Measurements from ENCODE around the gene POMP.
A peak's percentile ranks its signal among the peaks of the same experiment; 100 is the strongest.

Gene POMP, protein sequence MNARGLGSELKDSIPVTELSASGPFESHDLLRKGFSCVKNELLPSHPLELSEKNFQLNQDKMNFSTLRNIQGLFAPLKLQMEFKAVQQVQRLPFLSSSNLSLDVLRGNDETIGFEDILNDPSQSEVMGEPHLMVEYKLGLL

DNA sequence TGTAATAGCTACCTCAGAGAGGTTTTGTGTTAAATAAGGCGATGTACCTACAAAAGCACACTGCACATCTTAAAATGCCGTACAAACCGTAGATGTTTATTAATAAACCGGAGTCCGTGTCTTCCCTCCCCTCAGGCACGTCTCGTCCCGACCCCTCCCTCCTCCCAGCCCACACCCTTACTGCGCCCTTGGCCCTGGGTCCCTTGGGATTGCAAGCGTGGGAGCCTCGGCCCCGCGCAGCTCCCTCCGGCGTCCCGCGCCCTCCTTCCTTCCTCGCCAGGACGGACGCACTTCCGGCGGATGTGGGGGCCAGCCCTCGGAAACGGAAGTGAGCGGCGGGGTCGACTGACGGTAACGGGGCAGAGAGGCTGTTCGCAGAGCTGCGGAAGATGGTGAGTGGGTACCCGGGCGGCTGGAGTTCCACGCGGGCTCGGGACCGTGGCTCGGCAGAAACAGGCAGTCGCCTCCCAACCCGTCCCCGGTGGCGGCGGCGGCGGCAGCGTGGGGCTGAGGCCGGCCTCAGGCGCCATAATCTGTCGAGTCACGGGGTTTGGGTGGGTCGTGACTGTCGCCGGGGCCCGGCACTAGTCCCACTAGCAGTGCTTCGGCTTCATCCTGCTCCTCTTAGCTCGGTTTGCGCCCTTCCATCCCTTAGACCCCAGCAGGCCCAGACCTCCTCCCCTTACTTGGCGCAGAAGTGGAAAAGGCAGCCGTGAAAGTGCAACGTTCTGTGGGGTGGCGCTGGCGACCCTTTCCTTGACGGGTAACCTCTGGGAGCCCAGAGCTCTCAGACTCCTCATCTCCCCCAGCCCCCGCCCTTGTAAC lies at the start of gene POMP:
Gene POMP (plus strand): TSS at position 335 of the 825 bp plus-strand sequence. CDS start 55 bp downstream, at position 390.
- peak; percentile 88 for DNase-seq

DNA sequence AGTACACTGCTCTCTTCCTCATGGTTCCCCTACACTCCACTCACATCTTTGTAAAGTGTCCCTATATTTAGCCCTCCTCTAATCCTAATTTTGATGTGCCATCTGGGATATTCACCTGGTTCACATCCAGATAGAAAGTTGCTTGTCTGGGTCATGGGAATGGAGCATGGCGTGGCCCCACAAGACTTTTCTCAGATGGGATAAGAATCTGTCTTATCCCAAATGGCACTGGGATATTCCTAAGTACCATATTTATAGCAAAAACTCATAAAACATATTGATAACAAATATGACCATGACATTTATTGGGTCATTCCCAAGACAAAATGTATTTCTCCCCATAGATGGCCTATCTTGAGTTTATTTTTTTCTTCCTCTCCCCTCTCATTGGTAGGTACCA lies 49.5 kb upstream of the POMP start:
- DNase-seq = no peak

DNA sequence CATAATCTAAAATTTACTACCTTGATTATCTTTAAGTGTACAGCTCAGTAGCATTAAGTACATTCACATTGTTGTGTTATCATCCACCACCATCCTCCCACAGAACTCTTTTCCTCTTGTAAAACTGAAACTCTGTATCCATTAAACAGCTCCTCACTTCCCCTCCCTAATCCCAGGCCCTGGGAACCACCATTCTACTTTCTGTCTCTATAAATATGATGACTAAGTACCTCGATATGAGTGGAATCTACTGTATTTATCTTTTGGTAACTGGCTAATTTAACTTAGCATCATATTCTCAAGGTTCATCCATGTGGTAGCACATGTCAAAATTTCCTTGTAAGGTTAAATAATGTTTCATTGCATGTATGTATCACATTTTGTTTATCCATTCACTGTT lies 49.0 kb upstream of the POMP start:
- no peak for DNase-seq

DNA sequence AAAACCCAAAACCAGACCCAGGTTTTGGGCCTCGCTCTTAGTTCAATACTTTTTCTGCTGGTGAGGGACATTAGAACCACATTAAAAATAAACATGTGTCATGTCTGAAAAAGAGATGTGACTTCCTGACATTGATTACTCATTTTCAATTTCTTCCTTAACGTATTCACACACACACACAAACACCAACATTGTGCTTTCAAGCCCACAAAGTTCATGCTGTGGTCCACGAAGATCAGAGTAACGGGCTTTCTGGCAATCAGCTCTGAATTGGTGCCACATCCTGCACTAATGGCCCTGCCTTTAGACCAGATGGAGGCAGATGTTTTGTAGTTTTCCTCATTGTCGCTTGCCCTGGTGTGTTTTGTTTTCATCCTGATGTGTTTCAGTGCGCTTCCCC lies 47.9 kb upstream of the POMP start:
- no peak for DNase-seq

DNA sequence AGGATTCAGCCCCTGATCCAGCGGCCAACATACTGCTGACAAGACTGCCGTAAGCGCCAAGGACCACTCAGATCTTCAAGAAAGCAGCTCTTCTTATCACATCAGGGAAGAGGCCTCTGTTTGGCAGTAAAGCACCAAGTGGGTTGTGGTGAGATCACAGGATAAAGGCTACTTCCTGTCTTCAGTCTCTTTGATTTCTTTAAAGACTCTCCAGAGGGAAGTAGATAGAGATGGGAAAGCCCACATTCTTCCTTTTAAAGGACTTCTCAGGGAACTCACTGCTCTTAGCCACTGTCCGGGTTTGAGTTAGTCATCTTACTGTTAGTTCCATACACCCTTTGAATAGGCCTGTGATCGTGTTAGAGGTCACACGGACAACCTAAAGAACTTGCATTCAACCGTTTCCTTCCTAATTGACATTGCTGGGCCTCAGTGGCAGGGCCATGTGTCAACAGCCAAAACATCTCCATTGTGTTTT lies 47.2 kb upstream of the POMP start:
- DNase-seq = no peak

DNA sequence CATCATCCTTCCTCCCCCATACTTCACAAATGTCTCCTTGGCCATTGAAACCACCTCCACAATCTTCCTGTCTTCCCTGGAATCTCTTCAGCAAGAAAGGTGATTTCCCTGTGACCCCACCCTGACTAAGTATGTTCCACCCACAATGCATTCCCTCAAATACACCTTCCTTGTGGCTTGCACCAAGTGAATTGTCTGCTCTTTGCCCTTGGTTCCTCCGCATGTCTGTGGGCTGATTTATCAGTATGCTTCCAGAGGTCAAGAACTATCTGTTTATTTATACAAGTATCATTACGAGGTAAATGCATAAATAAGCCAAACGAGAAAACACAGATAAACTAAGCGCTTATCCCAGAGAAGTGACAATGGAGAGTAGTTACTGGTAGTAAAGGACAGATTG lies 45.4 kb upstream of the POMP start:
- DNase-seq = no peak

DNA sequence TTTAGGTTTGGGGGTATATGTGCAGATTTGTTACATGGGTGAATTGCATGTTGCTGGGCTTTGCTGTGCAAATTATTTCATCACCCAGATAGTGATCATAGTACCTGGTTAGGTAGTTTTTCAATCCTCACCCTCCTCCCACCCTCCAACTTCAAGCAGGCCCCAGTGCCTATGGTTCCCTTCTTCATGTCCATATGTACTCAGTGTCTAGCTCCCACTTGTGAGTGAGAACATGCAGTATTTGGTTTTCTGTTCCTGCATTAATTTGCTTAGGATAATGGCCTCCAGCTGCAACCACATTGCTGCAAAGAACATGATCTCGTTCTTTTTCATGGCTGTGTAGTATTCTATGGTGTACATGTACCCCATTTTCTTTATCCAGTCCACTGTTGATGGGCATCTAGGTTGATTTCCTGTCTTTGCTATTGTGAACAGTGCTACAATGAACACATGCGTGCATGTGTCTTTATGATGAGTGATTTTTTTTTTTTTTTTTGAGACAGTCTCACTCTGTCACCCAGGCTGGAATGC lies 42.9 kb upstream of the POMP start:
- DNase-seq = no peak

DNA sequence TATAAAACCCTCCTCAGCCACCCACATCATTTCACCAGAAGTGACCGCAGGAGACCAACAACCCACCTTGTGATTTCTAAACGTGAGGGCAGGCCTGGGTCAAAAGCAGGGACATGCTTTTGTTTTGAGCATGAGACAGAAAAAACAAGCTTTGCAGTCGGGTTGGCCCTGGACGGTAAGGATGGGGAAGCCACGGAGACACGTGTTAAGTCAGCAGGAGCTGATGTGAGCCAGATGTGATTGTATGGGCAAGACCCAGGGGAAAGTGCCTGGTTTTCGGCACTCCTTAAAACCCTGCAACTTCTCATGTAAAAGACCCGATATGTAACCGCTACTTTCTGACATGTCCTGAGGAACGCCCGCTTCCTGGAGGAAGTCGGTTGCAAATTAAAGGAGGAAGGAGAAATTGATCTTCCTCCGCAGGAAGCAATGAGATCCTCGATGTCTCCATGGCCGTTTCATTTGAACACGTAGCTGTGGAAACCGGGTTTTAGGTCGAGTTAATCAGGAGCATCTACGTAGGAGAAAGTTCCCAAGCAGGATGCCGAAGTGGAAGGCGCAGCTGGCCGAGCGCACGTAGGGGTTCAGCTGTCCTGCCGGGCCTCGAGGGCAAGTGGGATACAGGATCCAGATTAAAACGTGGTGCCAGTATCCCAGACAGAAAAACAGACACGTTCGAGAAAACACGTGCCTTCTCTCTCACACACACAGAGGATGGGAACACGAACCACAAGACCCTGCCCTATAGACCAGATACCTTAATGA lies 40.5 kb upstream of the POMP start:
- DNase-seq = no peak

DNA sequence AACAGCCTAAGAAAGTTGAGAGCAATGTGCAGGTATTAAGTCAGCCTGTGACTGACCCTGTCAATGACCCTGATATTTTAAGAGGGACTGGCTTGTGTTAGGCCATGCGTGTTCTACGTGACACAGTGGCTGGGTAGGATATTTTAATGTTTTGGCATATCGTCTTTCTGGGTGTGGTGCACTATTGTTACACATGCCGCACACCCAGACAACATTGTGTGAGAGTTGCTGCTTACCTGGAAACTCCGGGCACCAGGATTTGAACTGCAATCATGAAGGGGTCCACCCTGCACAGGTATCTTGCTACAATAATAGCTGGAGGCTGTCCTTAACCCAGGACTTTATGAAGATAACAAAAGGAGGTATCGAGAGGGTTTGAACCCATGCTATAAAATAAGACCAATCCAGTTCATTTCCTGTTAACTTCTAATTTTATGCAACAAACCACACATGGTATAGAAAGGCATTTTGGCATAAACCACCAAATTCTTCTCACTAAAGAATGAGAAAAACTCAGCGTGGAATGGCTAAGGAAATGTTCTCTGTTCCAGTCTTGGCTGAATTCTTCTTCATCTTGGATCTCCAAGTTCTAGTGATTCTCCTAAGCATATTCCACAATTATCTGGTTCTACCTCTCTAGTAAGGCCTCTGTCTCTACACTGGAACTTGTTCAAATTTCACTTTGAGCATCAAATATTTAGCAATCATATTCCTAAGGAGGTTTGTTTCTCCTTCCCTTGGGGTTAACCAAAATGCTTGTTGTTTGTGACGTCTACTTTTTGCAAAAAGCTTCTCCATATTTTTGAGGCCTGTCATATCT lies 38.7 kb upstream of the POMP start:
- no peak for DNase-seq

DNA sequence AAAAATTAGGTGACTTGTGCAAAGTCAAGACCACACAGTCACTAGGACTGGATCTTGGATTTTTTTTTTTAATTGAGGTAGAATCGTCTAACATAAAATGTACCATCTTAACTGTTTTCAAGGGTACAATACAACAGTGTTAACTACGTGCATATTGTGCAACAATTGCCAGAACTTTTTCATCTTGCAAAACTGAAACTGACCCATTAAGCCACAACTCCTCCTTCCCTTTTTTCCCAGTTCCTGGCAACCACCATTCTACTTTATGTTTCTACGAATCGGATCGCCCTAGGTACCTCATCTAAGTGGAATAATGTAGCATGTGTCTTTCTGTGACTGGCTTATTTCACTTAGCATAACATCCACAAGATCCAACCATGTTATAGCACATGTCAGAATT lies 37.5 kb upstream of the POMP start:
- no peak for DNase-seq

DNA sequence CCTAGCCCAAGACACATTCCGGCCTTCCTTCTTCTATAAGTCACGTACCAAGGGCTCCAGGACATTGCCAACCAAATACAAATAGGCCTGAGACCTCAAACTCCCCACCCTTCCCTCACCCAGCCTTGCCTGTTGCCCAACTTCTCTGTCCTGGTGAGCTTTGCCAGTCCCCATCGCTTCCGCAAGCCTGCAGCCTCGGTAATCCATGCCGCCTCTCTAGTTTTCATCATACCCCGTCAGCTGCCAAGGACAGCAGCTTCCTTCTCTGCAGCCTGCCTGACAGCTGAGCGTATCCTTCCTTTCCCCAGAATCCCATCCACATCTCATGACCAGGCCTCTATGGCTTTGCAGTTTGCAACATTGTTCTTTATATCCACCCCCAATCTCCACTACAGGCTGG lies 36.6 kb upstream of the POMP start:
- no peak for DNase-seq

DNA sequence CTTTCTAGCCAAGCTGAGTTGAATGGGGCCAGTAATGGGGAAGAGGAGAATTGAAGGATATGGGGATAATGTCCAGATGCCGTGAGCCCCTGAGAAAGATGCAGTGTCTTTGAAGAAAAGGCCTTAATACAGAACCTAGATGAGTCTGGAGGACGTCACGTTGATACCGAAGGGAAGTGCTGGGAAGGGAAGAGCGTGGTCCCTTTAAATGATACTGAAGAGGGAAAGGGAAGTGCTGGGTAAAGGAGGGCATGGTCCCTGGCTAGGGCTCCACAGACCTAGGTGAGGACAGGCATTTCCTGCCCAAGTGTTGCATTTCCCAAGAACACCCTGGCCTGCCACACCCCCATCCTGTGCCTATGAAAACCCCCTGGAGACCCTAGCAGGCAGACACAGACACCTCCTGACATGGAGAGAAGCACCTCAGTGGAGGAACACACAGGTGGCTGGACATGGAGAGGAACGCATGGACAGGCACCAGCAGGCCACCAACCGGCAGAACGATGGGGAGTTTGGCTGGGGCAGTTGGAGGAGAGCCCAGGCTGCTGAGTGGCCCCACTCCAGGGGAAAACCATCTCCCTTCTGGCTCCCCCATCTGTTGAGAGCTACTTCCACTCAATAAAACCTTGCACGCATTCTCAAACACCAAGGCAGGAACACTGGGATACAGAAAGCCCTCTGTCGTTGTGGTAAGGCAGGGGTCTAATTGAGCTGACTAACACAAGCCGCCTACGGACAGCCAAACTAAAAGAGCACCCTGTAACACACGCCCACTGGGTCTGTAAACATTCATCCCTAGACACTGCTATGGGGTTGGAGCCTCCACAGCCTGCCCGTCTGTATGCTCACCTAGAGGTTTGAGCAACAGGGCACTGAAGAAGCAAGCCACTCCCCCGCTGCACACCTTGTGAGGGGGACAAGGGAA lies 34.9 kb upstream of the POMP start:
- DNase-seq = no peak

DNA sequence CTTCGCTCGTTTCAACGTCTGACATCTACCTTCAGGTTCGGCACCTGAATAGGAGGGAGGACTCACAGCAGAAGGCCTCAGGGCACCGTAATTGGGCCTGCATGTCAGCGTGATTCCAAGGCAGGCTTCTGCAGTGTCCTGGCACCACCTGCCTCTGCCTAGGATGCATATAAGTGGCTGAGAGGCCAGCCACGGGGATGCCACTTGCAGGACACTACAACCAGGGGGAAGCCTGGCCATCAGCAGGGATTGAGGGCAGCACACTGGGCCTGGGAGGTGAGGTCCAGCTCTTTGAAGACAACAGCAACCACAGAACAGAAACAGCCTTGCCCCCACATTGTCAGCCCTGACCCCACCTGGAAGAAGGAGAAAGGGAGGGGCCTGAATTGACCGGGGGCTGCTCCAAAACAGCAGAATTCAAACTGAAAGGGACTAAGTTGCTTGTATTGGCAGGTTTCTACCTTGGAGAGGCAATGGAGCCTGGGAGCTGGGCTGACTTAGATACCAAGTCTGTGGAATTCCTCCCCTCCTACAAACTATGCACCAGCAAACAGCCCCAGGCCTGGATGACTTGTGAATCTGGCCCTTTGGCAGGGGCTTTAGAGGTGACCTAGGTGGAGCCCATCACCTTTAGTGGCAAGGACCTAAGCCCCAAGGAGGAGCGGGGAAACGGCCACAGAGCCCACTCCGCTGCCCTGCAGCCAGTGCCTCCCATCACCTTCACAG lies 34.1 kb upstream of the POMP start:
- no peak for DNase-seq

DNA sequence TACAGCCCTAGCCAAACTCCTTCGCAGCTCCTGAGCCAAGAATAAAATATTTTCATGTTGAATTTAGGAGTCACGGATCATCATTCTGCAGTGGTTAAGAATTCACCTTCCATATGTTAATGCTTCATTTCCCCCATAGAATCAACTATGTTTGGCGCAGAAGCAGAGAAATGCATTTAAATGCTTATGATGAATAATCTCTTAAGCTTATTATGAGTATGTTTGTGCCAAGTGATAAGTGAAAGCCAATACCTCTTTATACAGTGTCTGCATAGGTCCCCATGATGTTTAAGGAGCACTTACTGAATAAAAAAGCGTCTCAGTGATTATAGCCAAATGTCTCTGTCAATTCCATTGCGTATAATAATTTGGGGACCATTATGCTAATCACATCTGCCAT lies 32.7 kb upstream of the POMP start:
- no peak for DNase-seq

DNA sequence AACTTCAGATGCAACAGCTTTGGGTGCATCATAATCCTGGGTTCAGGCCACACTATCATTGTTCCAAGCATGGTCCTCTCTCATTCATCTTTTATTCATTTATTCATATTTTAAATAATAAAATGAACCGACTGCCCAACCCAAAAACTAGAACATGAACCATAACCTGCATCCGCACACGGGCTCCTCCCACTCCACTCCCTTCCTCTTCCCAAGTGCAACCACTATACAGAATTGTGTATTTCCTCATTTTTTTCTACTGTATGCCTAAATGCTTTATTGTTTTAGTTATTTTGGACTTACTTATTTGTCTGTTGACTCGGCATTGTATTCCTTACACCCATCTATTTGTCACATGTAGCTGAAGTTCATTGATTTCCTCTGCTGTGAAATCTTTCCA lies 30.7 kb upstream of the POMP start:
- no peak for DNase-seq

DNA sequence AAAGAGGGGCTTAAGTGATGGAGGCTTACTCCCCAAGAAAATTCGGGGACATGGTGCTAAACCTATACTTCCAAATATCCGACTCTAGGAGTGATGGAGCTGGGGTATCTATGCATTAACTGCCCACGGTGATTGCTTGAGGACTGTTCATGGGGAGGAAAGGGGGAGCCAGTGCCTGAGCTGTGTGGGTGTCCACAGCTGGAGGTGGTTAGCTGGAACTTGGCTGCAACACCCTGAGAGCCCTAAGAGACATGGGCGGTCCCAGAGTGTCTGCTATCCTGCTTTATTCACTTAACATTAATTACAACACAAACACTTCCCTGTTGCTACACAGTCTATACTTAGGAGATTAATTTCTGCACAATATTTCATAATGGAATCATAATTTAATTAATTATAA lies 28.1 kb upstream of the POMP start:
- DNase-seq = no peak

DNA sequence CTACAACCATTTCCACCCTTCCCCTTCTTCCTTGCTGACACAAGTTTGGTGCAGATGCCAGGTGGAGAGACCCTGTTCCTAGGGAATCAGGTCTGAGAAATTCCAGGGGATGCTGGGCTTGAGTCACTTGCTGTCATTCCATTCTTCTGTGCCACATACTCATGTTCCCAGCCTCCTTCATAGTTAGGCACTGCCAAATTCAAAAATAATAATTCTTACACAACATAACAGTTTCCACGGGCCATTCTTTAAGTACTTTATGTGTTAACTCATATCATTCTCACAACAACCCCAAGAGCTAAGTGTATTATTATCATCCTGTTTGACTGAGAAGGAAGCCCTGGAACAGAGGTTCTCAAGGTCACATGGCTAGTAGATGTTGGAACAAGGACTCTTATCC lies 27.1 kb upstream of the POMP start:
- DNase-seq = no peak

DNA sequence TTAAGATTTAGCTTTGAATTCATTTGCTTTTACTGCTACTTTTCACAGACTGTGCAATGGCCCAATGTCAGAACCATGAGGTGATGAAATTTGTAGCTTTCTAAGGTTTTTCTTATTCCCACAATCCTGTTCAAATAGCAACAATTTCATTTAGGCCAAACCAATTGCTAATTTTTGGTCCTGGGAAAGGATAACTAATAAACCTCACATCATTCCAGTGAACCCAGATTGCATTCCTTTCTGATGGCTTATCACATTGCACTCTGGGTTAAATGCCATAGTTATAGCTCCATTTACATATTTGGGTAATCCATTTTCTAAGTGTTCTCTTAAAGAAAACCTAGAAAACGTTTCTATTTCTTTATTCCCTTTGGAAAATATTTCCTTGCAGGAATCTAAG lies 22.9 kb upstream of the POMP start:
- DNase-seq = no peak

DNA sequence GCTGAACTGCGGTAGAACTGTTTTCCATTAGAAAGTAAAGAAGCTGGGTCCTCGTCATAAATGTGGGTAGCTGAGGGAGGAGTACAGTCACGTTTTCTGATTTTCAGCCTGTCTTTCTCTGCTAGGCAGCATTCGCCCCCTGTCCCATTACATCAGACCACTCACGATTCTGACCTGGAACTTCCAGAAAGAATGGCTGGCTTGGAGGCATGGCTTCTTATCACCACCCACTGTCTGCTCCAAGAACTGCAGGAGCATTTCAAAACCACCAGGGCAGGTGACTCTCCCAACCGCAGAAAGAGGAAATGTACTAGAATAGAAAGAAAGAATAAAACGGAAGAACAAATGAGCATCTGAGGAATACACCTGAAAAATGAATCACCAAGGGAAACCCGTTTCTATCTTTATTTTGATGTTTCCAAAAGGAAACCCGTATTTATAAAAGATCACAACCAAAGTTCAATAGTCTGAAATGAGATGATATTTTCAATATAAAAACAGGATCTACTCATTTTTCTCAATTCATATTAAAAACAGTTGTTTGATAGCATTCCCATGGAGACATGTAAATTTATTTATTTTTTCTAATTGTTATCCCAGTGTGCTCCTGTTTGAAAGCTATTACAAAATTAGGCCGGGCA lies 22.1 kb upstream of the POMP start:
- peak; percentile 15 for DNase-seq

DNA sequence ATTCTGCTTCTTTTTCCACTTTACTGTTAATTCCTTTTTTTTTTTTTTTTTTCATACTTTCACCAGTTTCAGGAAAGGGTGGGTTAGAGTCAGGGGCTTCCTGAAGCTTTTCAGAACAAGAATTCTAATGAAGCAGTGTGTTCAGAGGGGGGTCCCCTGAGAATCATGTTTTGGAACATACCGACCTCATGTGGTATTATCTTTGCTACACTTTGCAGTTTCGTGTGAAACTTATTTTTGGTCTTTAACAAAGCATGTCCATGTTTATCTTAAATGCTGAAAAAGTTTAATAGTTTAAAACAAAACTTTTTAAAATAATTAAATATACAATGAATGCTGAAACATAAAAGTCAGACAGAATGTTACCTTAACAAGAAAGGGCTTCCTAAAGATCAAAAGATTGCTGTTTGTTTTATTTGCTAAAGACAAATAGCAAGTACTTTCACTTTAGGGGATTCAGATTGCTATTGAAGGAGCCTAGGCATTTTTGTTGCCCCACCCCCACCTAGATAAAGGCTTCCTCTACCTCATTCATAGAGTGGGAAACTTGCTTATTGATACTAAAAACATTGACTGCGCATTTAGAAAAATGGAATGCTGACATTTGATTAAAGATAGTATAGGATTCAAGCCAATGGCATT lies 21.1 kb upstream of the POMP start:
- DNase-seq = no peak

Data from activated T-cell treated with anti-CD3 and anti-CD28 coated beads for 4 hours (primary cell).